GM12878 (cell line): ENCODE results near the gene TOP2A.

ENCODE experiments used
- EP300 ChIP-seq, 2 experiments: fragments of 150-350 bp in 1 of 2; IDR thresholded peaks; 2 replicates each; pipeline ENCODE4 v1.6.1; 2011 to 2012; ENCODE audit warnings: low read depth in 2 of 2, low read length in 2 of 2, borderline replicate concordance in 1 of 2, improper control_type of control experiment in 1 of 2, inconsistent platforms in 1 of 2; ENCODE audit not compliant: control insufficient read depth in 1 of 2
- FOXK2 ChIP-seq: fragments of 450-650 bp; IDR thresholded peaks from 2 replicates; pipeline ENCODE4 v1.6.1; 2017; ENCODE audit warnings: mild to moderate bottlenecking, moderate library complexity
- HDAC6 ChIP-seq: fragments of 200-600 bp; sonication (generic); IDR thresholded peaks from one replicate; pipeline ENCODE4 v1.8.0; 2017; ENCODE audit warnings: antibody characterized with exemption; ENCODE audit not compliant: unreplicated experiment
- JUND ChIP-seq: IDR thresholded peaks from 2 replicates; pipeline ENCODE4 v1.6.1; 2012; ENCODE audit warnings: low read depth, mild to moderate bottlenecking, low read length, improper control_type of control experiment, moderate library complexity
- NFIC ChIP-seq: IDR thresholded peaks from 2 replicates; pipeline ENCODE4 v1.6.1; 2012; ENCODE audit warnings: low read depth, mild to moderate bottlenecking, inconsistent platforms, low read length, moderate library complexity
- POLR2AphosphoS5 ChIP-seq: IDR thresholded peaks from 2 replicates; pipeline ENCODE4 v1.6.1; 2011; ENCODE audit warnings: mild to moderate bottlenecking, low read length, inconsistent platforms
- RAD51 ChIP-seq: fragments of 450-650 bp; IDR thresholded peaks from 2 replicates; pipeline ENCODE4 v1.6.1; 2016; ENCODE audit warnings: moderate library complexity, mild to moderate bottlenecking, inconsistent platforms
- RUNX3 ChIP-seq: IDR thresholded peaks from 2 replicates; pipeline ENCODE4 v1.6.1; 2012; ENCODE audit warnings: low read length, inconsistent platforms
- SUPT20H ChIP-seq: IDR thresholded peaks from 2 replicates; pipeline ENCODE4 v1.6.1; 2011; ENCODE audit warnings: low read depth, mild to moderate bottlenecking, low read length, moderate library complexity, borderline replicate concordance; ENCODE audit not compliant: control insufficient read depth
- TF ChIP-seq, protein P1 (sequence below), 3 experiments: IDR thresholded peaks in 2 of 3; conservative IDR thresholded peaks in 1 of 3; 2 replicates each; pipeline ENCODE4 v1.5.1; 2011; ENCODE audit warnings: low read depth in 3 of 3, low read length in 3 of 3, mild to moderate bottlenecking in 3 of 3, control low read depth in 2 of 3, moderate library complexity in 2 of 3, inconsistent platforms in 1 of 3, mixed read lengths in 1 of 3; ENCODE audit not compliant: control insufficient read depth in 2 of 3, insufficient read depth in 1 of 3; ENCODE audit errors: extremely low read depth in 1 of 3

DNA sequence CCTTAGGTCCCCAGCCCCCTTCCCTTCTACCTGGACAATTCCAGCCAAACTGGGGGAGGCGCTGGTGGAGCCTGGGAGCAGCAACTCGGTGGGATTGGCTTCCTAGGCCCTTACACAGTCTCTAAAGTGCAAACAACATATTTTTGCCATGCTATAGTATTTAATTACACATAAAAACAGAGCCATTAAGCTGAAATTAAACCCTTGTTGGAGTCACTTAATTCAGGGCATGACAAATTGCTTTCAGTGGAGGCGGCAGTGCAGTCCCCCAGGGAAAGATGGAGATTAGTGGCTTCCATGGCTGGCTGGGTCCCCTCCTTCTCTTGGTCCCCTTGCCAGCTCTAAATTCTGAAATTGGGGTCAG, 42.9 kb upstream of the TOP2A start:
- TF ChIP-seq FOXK2 = no peak
- TF ChIP-seq POLR2AphosphoS5 = no peak
- TF ChIP-seq RAD51 = no peak
- no peak for TF ChIP-seq HDAC6
- no peak for TF ChIP-seq EP300 (IDR thresholded peaks at IDR 0.05; ENCODE audit: borderline replicate concordance in 1 of 2, control insufficient read depth in 1 of 2, low read depth in 2 of 2, low read length in 2 of 2)
- TF ChIP-seq, protein P1, sequence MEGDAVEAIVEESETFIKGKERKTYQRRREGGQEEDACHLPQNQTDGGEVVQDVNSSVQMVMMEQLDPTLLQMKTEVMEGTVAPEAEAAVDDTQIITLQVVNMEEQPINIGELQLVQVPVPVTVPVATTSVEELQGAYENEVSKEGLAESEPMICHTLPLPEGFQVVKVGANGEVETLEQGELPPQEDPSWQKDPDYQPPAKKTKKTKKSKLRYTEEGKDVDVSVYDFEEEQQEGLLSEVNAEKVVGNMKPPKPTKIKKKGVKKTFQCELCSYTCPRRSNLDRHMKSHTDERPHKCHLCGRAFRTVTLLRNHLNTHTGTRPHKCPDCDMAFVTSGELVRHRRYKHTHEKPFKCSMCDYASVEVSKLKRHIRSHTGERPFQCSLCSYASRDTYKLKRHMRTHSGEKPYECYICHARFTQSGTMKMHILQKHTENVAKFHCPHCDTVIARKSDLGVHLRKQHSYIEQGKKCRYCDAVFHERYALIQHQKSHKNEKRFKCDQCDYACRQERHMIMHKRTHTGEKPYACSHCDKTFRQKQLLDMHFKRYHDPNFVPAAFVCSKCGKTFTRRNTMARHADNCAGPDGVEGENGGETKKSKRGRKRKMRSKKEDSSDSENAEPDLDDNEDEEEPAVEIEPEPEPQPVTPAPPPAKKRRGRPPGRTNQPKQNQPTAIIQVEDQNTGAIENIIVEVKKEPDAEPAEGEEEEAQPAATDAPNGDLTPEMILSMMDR (IDR thresholded peaks at IDR 0.05 in 2 of 3, conservative IDR thresholded peaks at IDR 0.05 in 1 of 3; ENCODE audit: control insufficient read depth in 2 of 3, extremely low read depth in 1 of 3, insufficient read depth in 1 of 3, low read depth in 3 of 3, low read length in 3 of 3) = no peak
- no peak for TF ChIP-seq SUPT20H
- no peak for TF ChIP-seq RUNX3
- no peak for TF ChIP-seq NFIC
- TF ChIP-seq JUND = no peak
